GM12801 (cell line): ENCODE measurements around the gene SEC11A.

Experiments
- CTCF ChIP-seq: IDR thresholded peaks from one replicate; pipeline ENCODE4 v1.5.1; 2011; ENCODE audit warnings: control low read depth; ENCODE audit not compliant: insufficient read length; ENCODE audit errors: extremely low read depth

The SEC11A gene

GRCh38 chr15:84654689-84655453 is 61.1 kb downstream of the SEC11A start:
- no peak for TF ChIP-seq CTCF

GRCh38 chr15:84653910-84654688 is 61.8 kb downstream of the SEC11A start, which contains the start of gene WDR73:
TSS of gene WDR73 (minus strand) at chr15:84654283. CDS start at chr15:84654274, 9 bp downstream.
- no peak for TF ChIP-seq CTCF

DNA sequence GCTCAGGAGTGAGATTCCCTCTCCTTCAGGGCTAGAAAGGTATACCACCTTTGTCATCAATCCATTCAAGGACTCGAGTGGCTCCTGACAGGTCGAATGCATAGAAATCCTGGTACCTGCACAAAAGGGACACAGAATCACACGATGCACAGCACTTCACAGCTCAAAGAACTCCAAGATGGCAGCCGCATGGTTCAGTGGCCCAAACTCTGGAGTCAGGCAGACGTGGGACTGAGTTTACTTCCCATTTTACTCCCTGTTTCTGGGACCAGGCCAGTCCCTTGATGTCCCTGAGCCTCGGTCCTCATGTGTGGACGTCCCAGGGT is 62.4 kb downstream of the SEC11A start:
- TF ChIP-seq CTCF: no peak

DNA sequence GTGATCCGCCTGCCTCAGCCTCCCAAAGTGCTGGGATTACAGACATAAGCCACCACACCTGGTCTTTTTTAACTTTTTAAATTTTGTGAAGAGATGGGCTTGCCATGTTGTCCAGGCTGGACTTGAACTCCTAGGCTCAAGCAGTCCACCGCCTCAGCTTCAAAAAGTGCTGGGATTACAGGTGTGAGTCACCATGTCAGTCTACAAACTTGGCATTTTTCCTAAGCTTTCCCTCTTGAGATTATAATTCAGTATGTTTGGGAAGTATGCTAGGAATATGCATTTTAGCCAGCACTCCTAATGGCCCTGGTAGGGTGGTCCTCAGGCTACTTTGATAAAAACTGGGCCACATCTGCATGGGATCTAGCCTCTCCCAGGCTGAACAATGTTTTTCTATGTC is 66.2 kb downstream of the SEC11A start:
- no peak for TF ChIP-seq CTCF

DNA sequence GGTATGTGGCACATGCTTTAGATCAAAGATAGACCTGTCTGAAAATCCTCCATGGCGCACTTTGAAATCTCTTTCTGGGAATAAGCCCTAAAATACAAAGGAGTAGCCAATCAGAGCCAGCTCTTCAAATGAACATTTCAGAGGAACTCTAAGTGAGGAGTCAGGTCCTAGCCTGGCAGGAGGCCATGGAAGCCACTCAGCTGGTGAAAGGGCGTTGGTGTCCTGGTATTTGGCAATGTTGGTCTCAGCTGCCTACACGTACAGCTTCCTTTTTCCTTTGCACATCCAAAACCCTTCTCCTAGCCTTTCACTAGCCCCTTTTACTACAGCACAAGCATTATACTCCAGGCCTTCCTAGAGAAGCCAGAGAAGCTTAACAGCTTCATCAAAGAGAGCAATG is 67.4 kb downstream of the SEC11A start:
- no peak for TF ChIP-seq CTCF

- TF ChIP-seq CTCF: no peak
Observed at GRCh38 chr15:84647726-84648125, 68.2 kb downstream of the SEC11A start.

DNA sequence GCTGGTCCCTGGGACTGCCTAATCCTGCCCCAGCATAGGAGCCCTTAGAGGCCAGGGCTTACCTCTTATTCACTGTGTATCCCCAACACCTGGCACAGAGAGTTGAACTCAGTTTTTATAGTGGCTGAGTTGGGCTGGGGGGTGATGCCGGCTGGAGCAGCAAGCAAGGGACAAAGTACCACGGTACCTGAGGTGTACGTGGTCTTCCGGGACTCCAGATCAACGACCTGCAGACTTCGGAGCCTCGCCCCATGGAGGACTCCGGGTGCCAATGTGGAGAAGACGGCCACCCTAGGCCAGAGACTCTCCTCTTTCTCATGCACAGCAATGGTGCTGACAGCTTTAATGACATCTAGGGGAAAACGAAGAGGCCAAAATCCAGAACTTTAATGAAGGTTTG is 69.9 kb downstream of the SEC11A start:
- no peak for TF ChIP-seq CTCF
